Activated effector memory CD4-positive, alpha-beta T cell treated with anti-CD3 and anti-CD28 coated beads, Interleukin-2, amount 50 U/mL, for 16 hours (primary cell): ENCODE results near the gene USP24.

Experiments used
- DNase-seq: peaks from one replicate; pipeline ENCODE4 v3.0.0-alpha.2; 2020

Gene USP24

GRCh38 chr1:55095095-55095494, 120.1 kb downstream of the USP24 start:
- DNase-seq = no peak

DNA sequence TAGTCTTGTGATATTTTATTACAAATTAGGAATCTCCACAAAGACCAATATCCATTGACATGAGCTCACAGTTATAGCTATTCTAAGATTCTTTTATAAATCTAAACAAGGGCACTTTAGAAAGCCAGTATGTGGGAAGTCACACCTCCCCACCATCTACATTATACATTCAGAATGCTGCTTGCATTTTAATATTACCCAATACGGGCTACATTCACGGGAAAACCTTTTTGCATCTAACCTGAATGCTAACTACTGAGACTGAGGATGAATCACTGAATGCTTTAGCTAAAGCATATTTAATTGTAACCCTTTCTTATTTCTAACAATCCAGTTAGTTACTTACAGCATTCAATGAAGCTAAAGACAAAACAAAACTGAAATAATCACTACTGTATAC, 122.7 kb downstream of the USP24 start:
- no peak for DNase-seq

- DNase-seq = no peak
These were observed 125.5 kb downstream of the USP24 start for GRCh38 chr1:55089683-55090082.

GRCh38 chr1:55088413-55088812, 126.8 kb downstream of the USP24 start:
- no peak for DNase-seq

DNA sequence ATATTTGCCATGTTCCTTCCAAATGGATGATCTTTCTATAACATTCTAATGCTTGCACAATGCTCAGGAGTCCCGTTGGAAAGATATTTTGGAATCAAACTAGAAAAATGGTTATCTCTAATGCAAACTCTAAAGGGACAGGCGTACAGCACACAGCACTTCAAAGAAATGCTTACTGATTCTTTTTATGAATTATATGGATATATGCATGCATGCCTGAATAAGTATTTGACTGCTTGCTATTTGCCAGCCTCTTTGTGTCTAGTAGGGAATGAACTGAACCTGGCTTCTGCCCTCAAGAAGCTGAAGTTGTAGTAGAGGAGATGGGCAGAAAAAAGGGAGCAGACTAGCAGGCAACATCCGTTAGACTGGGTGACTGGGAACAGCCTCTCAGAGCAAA, 127.7 kb downstream of the USP24 start:
- DNase-seq = no peak

DNA sequence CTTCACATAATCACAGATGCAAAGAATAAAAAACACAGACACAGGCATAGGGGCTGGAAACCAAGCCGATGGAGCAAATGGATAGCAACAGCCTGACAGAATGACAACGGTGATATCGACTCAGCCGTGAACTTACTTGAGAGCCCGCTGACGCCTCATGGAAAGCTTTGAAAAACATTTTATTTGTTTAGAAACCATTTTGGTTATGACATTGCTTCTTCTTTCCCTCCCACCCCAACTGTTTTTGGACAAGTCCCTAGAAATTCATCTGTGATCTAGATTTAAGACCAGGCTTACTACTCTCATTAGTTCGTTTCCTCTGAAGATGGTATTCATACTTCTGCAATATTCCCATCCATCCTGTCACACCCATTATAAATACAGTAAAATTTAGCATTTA, 130.9 kb downstream of the USP24 start:
- DNase-seq = no peak

DNA sequence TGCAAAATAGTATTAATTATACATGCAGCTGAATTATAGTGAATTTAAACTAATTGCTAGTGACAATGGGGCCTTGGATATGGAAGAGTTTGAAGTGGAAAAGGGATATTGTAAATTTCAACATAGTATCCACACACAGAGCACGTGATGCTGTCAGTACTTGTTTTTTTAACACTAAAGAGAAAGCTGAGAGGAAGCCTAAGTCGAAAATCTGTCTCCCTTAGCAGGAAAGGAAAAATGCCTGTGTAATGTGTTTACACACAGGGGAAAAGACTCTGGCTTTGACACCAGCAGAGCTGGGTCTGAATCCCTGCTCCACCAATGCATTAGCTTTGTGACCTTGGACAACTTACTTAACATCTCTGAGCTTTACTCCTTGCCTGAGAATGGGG, 133.3 kb downstream of the USP24 start:
- no peak for DNase-seq

DNA sequence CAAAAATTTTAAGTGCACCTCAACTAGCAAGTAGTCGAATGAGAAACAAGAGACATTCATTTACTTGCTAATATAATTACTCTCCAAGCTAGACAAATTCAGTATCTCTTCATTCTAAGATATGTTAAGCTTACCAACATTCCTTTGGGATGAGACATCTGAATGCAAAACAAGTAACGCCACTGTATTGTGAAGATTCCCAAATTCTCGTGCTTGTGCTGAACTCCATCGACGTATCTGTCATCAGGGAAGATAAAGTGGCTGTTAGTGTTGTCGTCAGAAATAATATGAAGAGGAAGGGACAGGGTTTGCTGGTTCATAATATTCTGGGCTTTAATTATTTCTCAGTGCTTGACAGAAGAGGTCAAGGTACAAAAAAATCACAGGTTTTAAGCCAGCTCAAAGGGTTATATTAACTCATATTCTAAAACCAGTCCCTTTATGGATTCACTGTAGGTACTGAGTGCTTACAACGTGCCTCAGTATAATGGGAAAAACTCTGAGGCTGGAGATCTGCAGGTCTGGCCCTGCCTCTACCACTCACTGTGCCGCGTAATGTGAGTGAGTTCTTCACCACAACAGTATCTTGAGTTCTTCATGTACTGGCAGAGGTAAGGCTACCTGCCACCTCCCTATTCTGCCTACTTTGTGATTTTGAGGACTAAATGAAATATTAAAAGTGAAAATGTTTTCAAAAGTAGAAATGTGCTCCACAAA, 133.8 kb downstream of the USP24 start:
- DNase-seq = no peak

DNA sequence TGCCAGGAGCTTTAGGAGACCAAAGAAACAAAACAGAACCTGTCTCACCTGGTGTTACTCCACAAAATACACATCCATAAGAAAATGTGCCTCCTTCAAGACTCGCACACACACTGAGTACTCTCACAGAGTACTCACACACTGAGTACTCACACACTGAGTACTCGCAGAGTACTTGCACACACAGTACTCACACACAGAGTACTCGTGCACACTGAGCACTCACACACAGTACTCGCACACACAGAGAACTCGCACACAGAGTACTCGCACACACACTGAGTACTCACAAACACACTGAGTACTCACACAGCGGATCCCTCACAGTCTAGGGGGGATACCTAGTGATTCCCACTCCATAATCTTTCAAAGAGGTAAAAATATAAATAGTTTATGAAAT, 135.5 kb downstream of the USP24 start:
- no peak for DNase-seq

GRCh38 chr1:55078470-55078869, 136.7 kb downstream of the USP24 start:
- DNase-seq = no peak

- no peak for DNase-seq
These were observed 138.8 kb downstream of the USP24 start for GRCh38 chr1:55076356-55076755.

DNA sequence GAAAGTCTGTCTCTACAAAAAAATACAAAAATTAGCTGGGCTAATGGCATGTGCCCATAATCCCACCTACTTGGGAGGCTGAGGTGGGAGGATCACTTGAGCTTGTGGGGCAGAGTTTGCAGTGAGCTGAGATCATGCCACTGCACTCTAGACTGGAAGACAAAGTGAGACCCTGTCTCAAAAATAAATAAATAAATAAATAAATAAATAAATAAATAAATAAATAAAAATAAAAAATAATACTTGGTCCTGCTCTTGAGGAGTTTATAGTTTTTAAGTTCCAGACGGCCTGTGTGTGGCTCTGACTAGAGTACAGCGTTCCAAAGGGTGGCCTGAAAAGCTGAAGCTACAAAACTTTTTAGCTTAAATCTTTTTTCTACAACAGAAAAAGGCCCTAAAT, 140.7 kb downstream of the USP24 start:
- no peak for DNase-seq

GRCh38 chr1:55073187-55073916, 141.8 kb downstream of the USP24 start:
- DNase-seq = no peak

GRCh38 chr1:55071477-55071876, 143.7 kb downstream of the USP24 start:
- no peak for DNase-seq

GRCh38 chr1:55070293-55071164, 144.6 kb downstream of the USP24 start:
- no peak for DNase-seq

GRCh38 chr1:55069280-55069679, 145.9 kb downstream of the USP24 start:
- no peak for DNase-seq

DNA sequence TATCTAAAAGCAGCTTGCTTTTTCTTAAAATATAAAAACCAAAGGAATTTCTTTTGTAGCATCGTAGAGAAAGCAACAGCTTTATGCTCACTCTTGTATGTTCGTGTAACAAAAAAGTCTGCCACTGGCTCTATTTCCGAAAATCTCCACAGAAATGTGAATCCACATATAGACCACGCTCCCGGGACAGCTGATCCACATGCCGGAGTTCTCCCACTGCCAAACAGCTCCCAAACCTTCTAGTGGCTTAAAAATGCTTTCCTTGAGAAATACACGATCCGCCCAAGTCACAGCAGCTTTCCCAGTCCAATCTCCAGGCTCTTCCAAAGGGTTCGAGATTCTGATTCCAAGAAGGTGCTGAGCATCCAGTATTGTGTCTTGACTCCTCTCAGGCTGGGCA, 146.5 kb downstream of the USP24 start:
- no peak for DNase-seq

GRCh38 chr1:55067914-55068313, 147.2 kb downstream of the USP24 start:
- no peak for DNase-seq

DNA sequence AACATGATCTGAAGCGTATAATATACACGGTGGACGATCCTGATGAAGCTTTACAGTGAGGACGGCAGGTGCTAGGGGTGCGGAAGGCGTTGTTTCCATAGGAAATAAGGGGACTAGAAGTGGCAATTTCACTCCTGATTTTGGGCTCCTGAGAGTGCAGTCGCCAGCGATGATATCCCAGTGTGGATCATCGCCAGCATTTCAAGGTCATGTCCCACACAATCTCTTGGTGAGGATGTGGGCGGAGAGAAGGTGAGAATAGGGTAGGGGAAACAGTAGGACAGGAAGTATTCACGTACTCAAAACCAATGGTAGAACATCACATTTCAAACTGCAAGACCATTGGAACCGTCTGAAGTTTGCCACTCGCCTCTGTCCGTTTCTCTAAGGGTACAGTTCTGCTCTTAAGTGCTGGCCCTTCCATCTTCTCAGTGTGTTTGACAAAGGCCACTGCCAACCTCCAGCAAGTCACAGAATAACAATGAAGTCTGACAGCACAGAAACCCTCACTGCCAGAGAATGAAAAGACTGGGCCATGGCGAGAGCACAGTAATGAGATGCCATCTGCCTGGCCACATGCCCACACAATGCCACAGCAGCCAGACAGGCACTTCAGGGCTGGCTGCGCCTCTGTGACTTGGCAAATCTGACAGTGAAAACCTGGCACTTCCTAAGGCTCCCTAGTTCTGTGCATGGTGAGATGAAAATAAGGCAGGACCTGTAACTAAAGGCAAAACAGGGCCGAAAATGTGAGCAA, 148.0 kb downstream of the USP24 start:
- DNase-seq = no peak

- DNase-seq = no peak
These were observed 149.5 kb downstream of the USP24 start for GRCh38 chr1:55065648-55066047.

GRCh38 chr1:55064861-55065263, 150.3 kb downstream of the USP24 start:
- DNase-seq = no peak

DNA sequence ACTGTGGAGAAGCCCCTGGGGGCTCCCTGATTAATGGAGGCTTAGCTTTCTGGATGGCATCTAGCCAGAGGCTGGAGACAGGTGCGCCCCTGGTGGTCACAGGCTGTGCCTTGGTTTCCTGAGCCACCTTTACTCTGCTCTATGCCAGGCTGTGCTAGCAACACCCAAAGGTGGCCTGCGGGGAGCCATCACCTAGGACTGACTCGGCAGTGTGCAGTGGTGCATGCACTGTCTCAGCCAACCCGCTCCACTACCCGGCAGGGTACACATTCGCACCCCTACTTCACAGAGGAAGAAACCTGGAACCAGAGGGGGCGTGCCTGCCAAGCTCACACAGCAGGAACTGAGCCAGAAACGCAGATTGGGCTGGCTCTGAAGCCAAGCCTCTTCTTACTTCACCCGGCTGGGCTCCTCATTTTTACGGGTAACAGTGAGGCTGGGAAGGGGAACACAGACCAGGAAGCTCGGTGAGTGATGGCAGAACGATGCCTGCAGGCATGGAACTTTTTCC, 151.0 kb downstream of the USP24 start:
- no peak for DNase-seq

GRCh38 chr1:55063577-55063942, 151.6 kb downstream of the USP24 start:
- no peak for DNase-seq
